Mesendoderm (in vitro differentiated cells): ENCODE data around the gene ERN1.
A peak's percentile ranks its signal among the peaks of the same experiment; 100 is the strongest.
"Not testable (repeated sequence)": the region's sequence is repeated elsewhere in the genome, so short reads cannot be mapped to it uniquely, and the experiment has no call there.

Experiments
- DNase-seq: peaks from one replicate; pipeline ENCODE4 v3.0.0; 2013
- H2AK5ac ChIP-seq: 2 replicates; pipeline ENCODE4 v1.6.1; 2013; ENCODE audit warnings: low read length, inconsistent platforms
- H2BK120ac ChIP-seq: 2 replicates; pipeline ENCODE4 v1.6.1; 2013; ENCODE audit warnings: low read depth, mild to moderate bottlenecking, low read length, moderate library complexity, mixed read lengths
- H2BK15ac ChIP-seq: replicated peaks from 2 replicates; pipeline ENCODE4 v1.6.1; 2013; ENCODE audit warnings: low read depth, mild to moderate bottlenecking, moderate library complexity
- H2BK5ac ChIP-seq: 2 replicates; pipeline ENCODE4 v1.6.1; 2013; ENCODE audit warnings: low read length, inconsistent platforms
- H3K18ac ChIP-seq: 2 replicates; pipeline ENCODE4 v1.6.1; 2013; ENCODE audit warnings: mild to moderate bottlenecking, low read length, mixed read lengths
- H3K23ac ChIP-seq: one replicate; pipeline ENCODE4 v1.6.1; 2013; ENCODE audit warnings: low read length
- H3K27ac ChIP-seq: 2 replicates; pipeline ENCODE4 v1.5.1; 2013; ENCODE audit warnings: low read depth, mild to moderate bottlenecking, inconsistent platforms, low read length, moderate library complexity
- H3K27me3 ChIP-seq: 2 replicates; pipeline ENCODE4 v1.6.1; 2013; ENCODE audit warnings: low read length, control low read depth, mild to moderate bottlenecking, inconsistent platforms; ENCODE audit not compliant: insufficient read depth, poor library complexity
- H3K36me3 ChIP-seq: 2 replicates; pipeline ENCODE4 v1.6.1; 2013; ENCODE audit warnings: low read length, inconsistent platforms; ENCODE audit not compliant: control insufficient read depth, insufficient read depth
- H3K4ac ChIP-seq: one replicate; pipeline ENCODE4 v1.6.1; 2013; ENCODE audit warnings: low read depth, mild to moderate bottlenecking, low read length, moderate library complexity
- H3K4me1 ChIP-seq: 2 replicates; pipeline ENCODE4 v1.6.1; 2013; ENCODE audit warnings: low read depth, low read length, inconsistent platforms; ENCODE audit not compliant: control insufficient read depth
- H3K4me2 ChIP-seq: 2 replicates; pipeline ENCODE4 v1.6.1; 2013; ENCODE audit warnings: low read length
- H3K4me3 ChIP-seq: 2 replicates; pipeline ENCODE4 v1.5.1; 2013; ENCODE audit warnings: mild to moderate bottlenecking, low read length
- H3K56ac ChIP-seq: one replicate; pipeline ENCODE4 v1.6.1; 2013; ENCODE audit warnings: low read length
- H3K79me1 ChIP-seq: 2 replicates; pipeline ENCODE4 v1.6.1; 2013; ENCODE audit warnings: low read length, inconsistent platforms
- H3K79me2 ChIP-seq: 2 replicates; pipeline ENCODE4 v1.6.1; 2013; ENCODE audit warnings: mild to moderate bottlenecking, low read length; ENCODE audit not compliant: control insufficient read depth, insufficient read depth
- H3K9ac ChIP-seq: 2 replicates; pipeline ENCODE4 v1.6.1; 2013; ENCODE audit warnings: low read length, inconsistent platforms
- H4K5ac ChIP-seq: one replicate; pipeline ENCODE4 v1.6.1; 2013; ENCODE audit warnings: low read length
- H4K8ac ChIP-seq: one replicate; pipeline ENCODE4 v1.6.1; 2013; ENCODE audit warnings: low read depth, mild to moderate bottlenecking, control low read depth, low read length, moderate library complexity
- WGBS: extraction: QIAGEN DNeasy Blood & Tissue Kit; methylation state at CpG from one replicate; pipeline ENCODE4 v1.1.7; 2013; ENCODE audit warnings: low lambda C conversion rate, missing lambda C conversion rate; ENCODE audit not compliant: insufficient coverage; ENCODE audit errors: extremely low coverage; 5-methylcytosine and 5-hydroxymethylcytosine counted together

The ERN1 gene

DNA sequence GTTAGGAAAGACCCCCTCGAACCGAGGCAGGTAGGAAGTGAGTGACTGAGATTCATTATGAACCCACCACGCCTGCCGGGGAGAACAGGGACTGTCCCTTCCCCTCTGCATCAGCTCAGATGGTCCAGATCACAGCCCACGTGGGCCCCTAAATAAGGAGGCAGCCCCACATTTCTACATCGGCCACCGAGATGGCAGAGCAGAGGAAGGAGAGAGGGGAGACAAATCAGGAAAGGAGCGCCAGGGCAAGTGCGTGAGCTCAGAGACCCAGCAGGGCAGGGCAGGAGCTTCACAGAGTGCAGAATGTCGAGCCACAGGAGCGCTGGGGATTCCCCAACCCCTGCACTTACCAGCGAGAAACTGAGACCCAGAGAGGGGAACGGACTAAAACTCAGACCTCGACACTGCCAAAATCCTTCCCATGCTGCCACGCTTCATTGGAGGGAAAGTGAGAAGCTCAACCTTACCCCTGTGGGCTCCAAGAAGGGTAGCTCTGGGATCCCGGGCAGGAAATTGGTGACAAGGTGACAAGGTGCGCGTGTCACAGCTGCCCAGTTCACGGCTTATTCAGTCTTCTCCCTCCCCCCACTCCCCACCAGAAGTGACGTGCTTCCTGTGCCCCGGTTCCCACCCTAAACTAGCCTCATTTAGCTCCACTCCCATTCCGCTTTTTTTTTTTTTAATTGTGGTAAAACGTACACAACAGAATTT, 109.7 kb downstream of the ERN1 start, which contains the start of gene ICAM2:
TSS of gene ICAM2 (minus strand) at position 578 of the 711 bp plus-strand sequence. CDS start 13,942 bp downstream, outside the sequence.
- H2BK15ac ChIP-seq: no peak within 1 kb of the TSS
- DNase-seq: no peak
- no peaks in the 10 kb centered on the region for H3K4me1 ChIP-seq
- no peak within 1 kb of the TSS for H4K8ac ChIP-seq
- H3K23ac ChIP-seq: no peak within 1 kb of the TSS
- H4K5ac ChIP-seq: no peak within 1 kb of the TSS
- H3K4ac ChIP-seq: no peak within 1 kb of the TSS
- H3K27ac ChIP-seq: no peak within 1 kb of the TSS
- peak within 1 kb of the TSS; percentile 67 for H3K4me2 ChIP-seq
- no peaks in the 10 kb centered on the region for H3K79me2 ChIP-seq
- no CpG with 5 or more reads among the region's 23 CpGs for WGBS
- H3K56ac ChIP-seq: peak within 1 kb of the TSS; percentile 50
- no peak within 1 kb of the TSS for H2BK120ac ChIP-seq
- peak within 1 kb of the TSS; percentile 45 for H3K9ac ChIP-seq
- H3K18ac ChIP-seq: no peak within 1 kb of the TSS
- no peak within 1 kb of the TSS for H2AK5ac ChIP-seq
- H3K36me3 ChIP-seq: no peaks in the 10 kb centered on the region
- no peak within 1 kb of the TSS for H2BK5ac ChIP-seq
- H3K79me1 ChIP-seq: no peaks in the 10 kb centered on the region
- no peak within 1 kb of the TSS for H3K4me3 ChIP-seq
- H3K27me3 ChIP-seq: no peaks in the 10 kb centered on the region

DNA sequence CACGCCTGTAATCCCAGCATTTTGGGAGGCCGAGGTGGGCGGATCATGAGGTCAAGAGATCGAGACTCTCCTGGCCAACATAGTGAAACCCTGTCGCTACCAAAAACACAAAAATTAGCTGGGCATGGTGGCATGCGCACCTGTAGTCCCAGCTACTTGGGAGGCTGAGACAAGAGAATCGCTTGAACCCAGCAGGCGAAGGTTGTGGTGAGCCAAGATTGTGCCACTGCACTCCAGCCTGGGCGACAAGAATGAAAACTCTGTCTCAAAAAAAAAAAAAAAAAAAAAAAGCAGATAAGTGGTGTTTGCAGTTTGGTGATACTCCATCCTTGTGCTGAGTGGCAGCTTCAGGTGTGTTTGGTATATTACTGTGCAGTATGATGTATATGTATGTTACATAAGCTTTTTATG, 110.4 kb downstream of the ERN1 start:
- H3K36me3 ChIP-seq, H3K79me1 ChIP-seq, H3K23ac ChIP-seq, H2BK15ac ChIP-seq, H2AK5ac ChIP-seq, H3K4me1 ChIP-seq, H2BK5ac ChIP-seq, H3K27me3 ChIP-seq, H3K9ac ChIP-seq, DNase-seq, H3K18ac ChIP-seq, H4K5ac ChIP-seq, H3K56ac ChIP-seq, H3K4me3 ChIP-seq, H2BK120ac ChIP-seq, H4K8ac ChIP-seq, H3K27ac ChIP-seq, H3K4ac ChIP-seq, H3K4me2 ChIP-seq, H3K79me2 ChIP-seq: not testable (repeated sequence)
- WGBS: no CpG with 5 or more reads among the region's 9 CpGs

DNA sequence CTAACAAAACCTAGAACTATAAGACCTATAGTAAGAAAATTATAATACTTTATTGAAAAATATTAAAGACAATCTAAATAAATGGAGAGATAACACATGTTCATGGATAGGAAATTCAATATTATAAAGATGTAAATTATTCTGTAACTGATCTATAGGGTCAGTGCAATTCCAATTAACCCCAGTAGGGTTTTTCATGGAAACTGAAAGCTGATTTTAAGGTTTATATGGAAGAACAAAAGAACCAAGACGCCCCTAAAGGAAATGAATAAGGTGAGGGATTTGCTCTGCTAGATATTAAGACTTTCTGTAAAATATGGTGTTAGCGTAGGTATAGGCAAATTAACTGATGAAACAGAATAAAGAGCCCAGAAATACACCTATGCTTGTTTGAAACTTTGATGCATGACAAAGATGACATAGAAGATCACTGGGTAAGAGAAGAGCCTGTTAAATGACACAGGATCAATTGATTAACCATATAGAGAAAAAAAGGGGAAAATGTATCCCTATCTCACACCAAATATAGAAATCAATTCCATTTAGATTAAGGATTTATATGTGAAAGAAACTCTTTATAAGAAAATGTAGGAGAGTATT, 112.5 kb downstream of the ERN1 start:
- H3K9ac ChIP-seq: no peak overlapping the region
- no peak overlapping the region for H2BK5ac ChIP-seq
- H3K27ac ChIP-seq: no peak overlapping the region
- H2AK5ac ChIP-seq: no peak overlapping the region
- H4K5ac ChIP-seq: no peak overlapping the region
- no peaks in the 10 kb centered on the region for H3K4me1 ChIP-seq
- no peaks in the 10 kb centered on the region for H3K79me2 ChIP-seq
- H3K18ac ChIP-seq: no peak overlapping the region
- no CpG with 5 or more reads among the region's 2 CpGs for whole genome bisulfite sequencing
- H3K23ac ChIP-seq: no peak overlapping the region
- H3K79me1 ChIP-seq: no peaks in the 10 kb centered on the region
- H4K8ac ChIP-seq: no peak overlapping the region
- DNase-seq: no peak
- H3K56ac ChIP-seq: no peak overlapping the region
- H3K36me3 ChIP-seq: no peaks in the 10 kb centered on the region
- no peaks in the 10 kb centered on the region for H3K27me3 ChIP-seq
- no peak overlapping the region for H2BK15ac ChIP-seq
- no peak overlapping the region for H3K4ac ChIP-seq
- H3K4me2 ChIP-seq: no peak overlapping the region
- H3K4me3 ChIP-seq: no peak overlapping the region
- H2BK120ac ChIP-seq: no peak overlapping the region

DNA sequence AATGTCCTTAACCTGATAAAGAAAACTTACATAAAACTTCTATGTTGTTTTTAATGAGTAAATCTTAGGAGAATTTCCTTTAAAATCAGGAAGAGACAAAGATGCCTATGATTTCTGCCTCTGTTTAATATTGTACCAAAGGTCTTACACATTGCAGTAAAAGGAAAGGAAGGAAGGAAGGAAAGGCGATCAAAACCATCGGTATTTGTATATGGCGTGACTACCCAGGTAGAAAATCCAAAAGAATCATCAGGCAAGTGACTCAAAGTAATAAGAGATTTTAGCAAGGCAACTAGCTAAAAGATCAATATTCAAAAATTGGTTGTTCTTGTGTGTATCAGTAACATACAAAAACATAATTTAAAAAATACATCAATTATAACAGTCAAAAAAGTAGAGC, 113.0 kb downstream of the ERN1 start:
- H3K27me3 ChIP-seq: no peaks in the 10 kb centered on the region
- no peak overlapping the region for H3K18ac ChIP-seq
- no peak for DNase-seq
- H2BK5ac ChIP-seq: no peak overlapping the region
- H3K36me3 ChIP-seq: no peaks in the 10 kb centered on the region
- no peak overlapping the region for H2AK5ac ChIP-seq
- H3K27ac ChIP-seq: no peak overlapping the region
- H3K9ac ChIP-seq: no peak overlapping the region
- H2BK120ac ChIP-seq: no peak overlapping the region
- H3K79me2 ChIP-seq: no peaks in the 10 kb centered on the region
- H3K4me1 ChIP-seq: no peaks in the 10 kb centered on the region
- no peak overlapping the region for H3K4ac ChIP-seq
- H2BK15ac ChIP-seq: no peak overlapping the region
- no peak overlapping the region for H4K8ac ChIP-seq
- no peak overlapping the region for H4K5ac ChIP-seq
- H3K56ac ChIP-seq: no peak overlapping the region
- WGBS: no CpG with 5 or more reads among the region's 3 CpGs
- no peaks in the 10 kb centered on the region for H3K79me1 ChIP-seq
- no peak overlapping the region for H3K4me3 ChIP-seq
- no peak overlapping the region for H3K23ac ChIP-seq
- no peak overlapping the region for H3K4me2 ChIP-seq

DNA sequence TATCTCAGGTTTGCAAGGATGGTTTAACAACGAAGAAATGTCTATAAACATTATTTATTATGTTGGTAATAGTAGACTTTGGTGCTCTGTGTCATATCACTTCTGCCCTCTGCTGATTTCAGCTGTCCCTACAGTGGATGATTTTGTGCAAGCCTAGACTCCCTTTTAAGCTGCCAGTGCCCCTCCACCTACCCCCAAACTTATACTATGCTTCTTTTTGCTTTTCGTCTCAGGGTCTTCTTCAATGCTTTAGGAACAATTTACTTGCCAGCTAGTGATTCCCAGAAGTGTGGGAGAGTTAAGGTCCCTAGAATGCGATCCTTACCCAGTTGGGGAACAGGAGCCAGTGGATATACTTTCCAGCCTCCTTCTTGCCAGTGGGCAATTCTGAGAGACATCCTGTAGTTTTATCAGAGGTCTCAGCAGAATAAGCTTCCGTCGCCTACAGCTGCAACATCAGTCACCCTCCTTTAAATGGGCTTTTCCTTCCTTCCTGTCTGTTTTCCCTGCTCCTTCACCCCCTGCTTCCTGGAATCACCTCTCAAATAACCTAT, 113.6 kb downstream of the ERN1 start:
- H2BK120ac ChIP-seq: no peak overlapping the region
- no peak overlapping the region for H4K5ac ChIP-seq
- WGBS: no CpG with 5 or more reads among the region's 5 CpGs
- H3K23ac ChIP-seq: no peak overlapping the region
- H2BK5ac ChIP-seq: no peak overlapping the region
- no peak overlapping the region for H2AK5ac ChIP-seq
- H3K27me3 ChIP-seq: no peaks in the 10 kb centered on the region
- H3K27ac ChIP-seq: no peak overlapping the region
- no peak overlapping the region for H3K4me3 ChIP-seq
- DNase-seq: no peak
- H4K8ac ChIP-seq: no peak overlapping the region
- no peaks in the 10 kb centered on the region for H3K79me2 ChIP-seq
- H3K4ac ChIP-seq: no peak overlapping the region
- no peaks in the 10 kb centered on the region for H3K79me1 ChIP-seq
- no peak overlapping the region for H3K4me2 ChIP-seq
- no peaks in the 10 kb centered on the region for H3K4me1 ChIP-seq
- H3K36me3 ChIP-seq: no peaks in the 10 kb centered on the region
- H3K56ac ChIP-seq: no peak overlapping the region
- H3K9ac ChIP-seq: no peak overlapping the region
- H3K18ac ChIP-seq: no peak overlapping the region
- H2BK15ac ChIP-seq: no peak overlapping the region
